HL-60 (cell line): ENCODE data around the gene DUSP22.

Experiments
- DNase-seq, 2 experiments: peaks; one replicate each; pipeline ENCODE4 v3.0.0-alpha.2; 2010 to 2020; ENCODE audit warnings: low read depth in 1 of 2, low spot score in 1 of 2
- H3K27ac ChIP-seq: fragments of 250-450 bp; sonication (Bioruptor Pico); replicated peaks from 2 replicates; pipeline ENCODE4 v1.5.1; 2020; ENCODE audit warnings: mild to moderate bottlenecking, moderate library complexity
- H3K27me3 ChIP-seq: fragments of 250-450 bp; sonication (Bioruptor Pico); 2 replicates; pipeline ENCODE4 v1.5.1; 2021; ENCODE audit warnings: mild to moderate bottlenecking, moderate library complexity; ENCODE audit not compliant: insufficient read depth, poor library complexity, severe bottlenecking
- H3K4me3 ChIP-seq: replicated peaks from 2 replicates; pipeline ENCODE4 v1.5.1; 2011; ENCODE audit warnings: mild to moderate bottlenecking, control low read depth, low read length; ENCODE audit not compliant: insufficient read depth
- CTCF ChIP-seq: IDR thresholded peaks from one replicate; pipeline ENCODE4 v1.5.1; 2011; ENCODE audit warnings: low read length, control low read depth, inconsistent platforms; ENCODE audit not compliant: insufficient read depth
- GABPA ChIP-seq: IDR thresholded peaks from 2 replicates; pipeline ENCODE4 v1.6.1; 2012; ENCODE audit warnings: low read depth
- POLR2AphosphoS5 ChIP-seq: IDR thresholded peaks from 2 replicates; pipeline ENCODE4 v1.6.1; 2012; ENCODE audit warnings: low read depth
- REST ChIP-seq: IDR thresholded peaks from 2 replicates; pipeline ENCODE4 v1.6.1; 2012; ENCODE audit warnings: low read depth; ENCODE audit not compliant: insufficient replicate concordance
- SPI1 ChIP-seq: IDR thresholded peaks from 2 replicates; pipeline ENCODE4 v1.6.1; 2012; ENCODE audit warnings: low read depth, mild to moderate bottlenecking, borderline replicate concordance

The DUSP22 gene

GRCh38 chr6:332671-333070, 40.4 kb downstream of the DUSP22 start:
- Histone ChIP-seq H3K4me3 (no peak overlapping the region), H3K27me3 (no peaks in the 10 kb centered on the region), H3K27ac (no peak overlapping the region)
- no peak for DNase-seq
- TF ChIP-seq GABPA (no peak), REST (no peak), SPI1 (no peak), CTCF (no peak), POLR2AphosphoS5 (no peak)

GRCh38 chr6:333379-334002, 41.2 kb downstream of the DUSP22 start:
- H3K27ac ChIP-seq = no peak overlapping the region
- no peak overlapping the region for H3K4me3 ChIP-seq
- H3K27me3 ChIP-seq = no peaks in the 10 kb centered on the region
- DNase-seq = no peak
- no peak for TF ChIP-seq POLR2AphosphoS5
- no peak for TF ChIP-seq GABPA
- TF ChIP-seq SPI1 = no peak
- no peak for TF ChIP-seq REST
- no peak for TF ChIP-seq CTCF

GRCh38 chr6:334536-335510, 42.5 kb downstream of the DUSP22 start:
- H3K27ac ChIP-seq = no peak overlapping the region; the same call in 1 of the 2 replicates
- no peak overlapping the region for H3K4me3 ChIP-seq
- no peaks in the 10 kb centered on the region for H3K27me3 ChIP-seq
- TF ChIP-seq CTCF (no peak), REST (no peak)
- DNase-seq = no peak
